HCT116 (cell line): ENCODE results near the gene TRIM29. TPM values are rescaled to one million over a fixed set of nuclear protein-coding genes. Genes with fewer than 3 reads are reported as not detected.

ENCODE experiments used
- ATAC-seq: fragments of 200-7000 bp; cut with Tn5 transposase; 2 replicates; pipeline ENCODE4 v1.9.1; 2020; ENCODE audit warnings: mild to moderate bottlenecking, moderate library complexity
- BruUV-seq: library from RNA; stranded (reverse); fragments of 400-500 nt; replicated peaks from 2 replicates; lab custom pipeline; 2021; lab: Mats Ljungman, UMichigan
- CTCF ChIA-PET: fragments of 300-600 bp; sonication (Branson Sonifier 250); formaldehyde crosslinking; loops from one replicate; lab custom pipeline; 2021; ENCODE audit warnings: antibody characterized with exemption; lab: Charles Lee
- POLR2A ChIA-PET: fragments of 300-600, 350-600 bp; sonication (Branson Sonifier 250); formaldehyde crosslinking; loops from one replicate; lab custom pipeline; 2021; ENCODE audit warnings: antibody characterized with exemption; lab: Charles Lee
- RAD21 ChIA-PET, 2 experiments: fragments of 300-600 bp; sonication (Branson Sonifier 250); formaldehyde crosslinking; loops; one replicate each; lab custom pipeline; 2023; ENCODE audit warnings: low total read pairs in 2 of 2; ENCODE audit not compliant: uncharacterized antibody in 2 of 2, unreplicated experiment in 2 of 2, low non-redundant PET in 1 of 2; lab: Charles Lee
- DNase-seq: peaks from one replicate; pipeline ENCODE4 v3.0.0-alpha.2; 2010; ENCODE audit warnings: low read depth, low spot score
- H2AFZ ChIP-seq: fragments of 200-600 bp; shearing (Covaris generic), sonication (generic); 2 replicates; pipeline ENCODE4 v1.6.1; 2017; ENCODE audit warnings: low read depth, mixed run types, mixed read lengths, antibody characterized with exemption, low read length; ENCODE audit not compliant: poor library complexity, severe bottlenecking
- H3K27ac ChIP-seq: 2 replicates; pipeline ENCODE4 v1.5.1; 2012; ENCODE audit warnings: low read depth, low read length
- H3K27me3 ChIP-seq: fragments of 200-600 bp; sonication (generic); 2 replicates; pipeline ENCODE4 v1.6.1; 2016; ENCODE audit warnings: mixed run types, low read length, mixed read lengths; ENCODE audit not compliant: insufficient read depth
- H3K36me3 ChIP-seq, 2 experiments: fragments of 200-500 bp in 1 of 2; fragments of 200-600 bp in 1 of 2; sonication (Bioruptor generic) in 1 of 2; sonication (generic) in 1 of 2; 2 replicates each; pipeline versions ENCODE4 v1.5.1 to v1.6.1; 2014 to 2016; ENCODE audit warnings: low read length in 2 of 2, inconsistent platforms in 1 of 2, mixed read lengths in 1 of 2, mixed run types in 1 of 2; ENCODE audit not compliant: insufficient read depth in 2 of 2, control insufficient read depth in 1 of 2
- H3K4me1 ChIP-seq, 2 experiments: fragments of 200-600 bp in 1 of 2; sonication (generic) in 1 of 2; 2 replicates each; pipeline versions ENCODE4 v1.5.1 to v1.6.1; 2012 to 2017; ENCODE audit warnings: low read length in 2 of 2, inconsistent platforms in 1 of 2, mild to moderate bottlenecking in 1 of 2, mixed read lengths in 1 of 2, mixed run types in 1 of 2, moderate library complexity in 1 of 2; ENCODE audit not compliant: insufficient read depth in 2 of 2, control insufficient read depth in 1 of 2
- H3K4me2 ChIP-seq: fragments of 200-600 bp; sonication (generic); 2 replicates; pipeline ENCODE4 v1.6.1; 2017; ENCODE audit warnings: mixed run types, low read length, mixed read lengths
- H3K4me3 ChIP-seq, 2 experiments: fragments of 200-600 bp in 1 of 2; sonication (generic) in 1 of 2; replicated peaks in 1 of 2; 2 replicates each; pipeline ENCODE4 v1.5.1; 2011 to 2016; ENCODE audit warnings: low read length in 2 of 2, control low read depth in 1 of 2, low read depth in 1 of 2, mild to moderate bottlenecking in 1 of 2, mixed read lengths in 1 of 2, mixed run types in 1 of 2
- H3K79me2 ChIP-seq: fragments of 200-600 bp; sonication (generic); 2 replicates; pipeline ENCODE4 v1.6.1; 2017; ENCODE audit warnings: mild to moderate bottlenecking, mixed run types, low read length, moderate library complexity, mixed read lengths; ENCODE audit not compliant: insufficient read depth
- H3K9ac ChIP-seq: fragments of 200-600 bp; sonication (generic); 2 replicates; pipeline ENCODE4 v1.6.1; 2016; ENCODE audit warnings: low read length, mixed read lengths
- H3K9me2 ChIP-seq: fragments of 200-600 bp; sonication (generic), shearing (Covaris generic); 2 replicates; pipeline ENCODE4 v1.6.1; 2017; ENCODE audit warnings: mixed run types, mild to moderate bottlenecking, moderate library complexity; ENCODE audit not compliant: insufficient read depth
- H3K9me3 ChIP-seq, 2 experiments: fragments of 200-500 bp in 1 of 2; fragments of 200-600 bp in 1 of 2; sonication (Bioruptor generic) in 1 of 2; sonication (generic) in 1 of 2; 2 replicates each; pipeline ENCODE4 v1.6.1; 2014 to 2017; ENCODE audit warnings: low read length in 2 of 2, mixed read lengths in 2 of 2, inconsistent platforms in 1 of 2, low read depth in 1 of 2, mild to moderate bottlenecking in 1 of 2, mixed run types in 1 of 2, moderate library complexity in 1 of 2; ENCODE audit not compliant: control insufficient read depth in 1 of 2, insufficient read depth in 1 of 2
- H4K20me1 ChIP-seq: fragments of 200-600 bp; sonication (generic), shearing (Covaris generic); 2 replicates; pipeline ENCODE4 v1.6.1; 2017; ENCODE audit warnings: mixed run types, mild to moderate bottlenecking, moderate library complexity; ENCODE audit not compliant: insufficient read depth
- ATF3 ChIP-seq: IDR thresholded peaks from 2 replicates; pipeline ENCODE4 v1.6.1; 2012
- CEBPB ChIP-seq: IDR thresholded peaks from 2 replicates; pipeline ENCODE4 v1.6.1; 2012; ENCODE audit warnings: low read depth
- CTCF ChIP-seq, 3 experiments: fragments of 200-600 bp in 1 of 3; sonication (generic) in 1 of 3; IDR thresholded peaks in 2 of 3; conservative IDR thresholded peaks in 1 of 3; 2 replicates each; pipeline ENCODE4 v1.5.1; 2012 to 2017; ENCODE audit warnings: low read depth in 2 of 3, low read length in 2 of 3, antibody characterized with exemption in 1 of 3, borderline replicate concordance in 1 of 3, control low read depth in 1 of 3, mild to moderate bottlenecking in 1 of 3, mixed read lengths in 1 of 3, mixed run types in 1 of 3, moderate library complexity in 1 of 3; ENCODE audit not compliant: insufficient read depth in 1 of 3
- EGR1 ChIP-seq: IDR thresholded peaks from 2 replicates; pipeline ENCODE4 v1.6.1; 2012; ENCODE audit warnings: low read depth
- ELF1 ChIP-seq: IDR thresholded peaks from 2 replicates; pipeline ENCODE4 v1.6.1; 2012; ENCODE audit warnings: low read depth, borderline replicate concordance
- EZH2 ChIP-seq: fragments of 200-600 bp; sonication (generic); IDR thresholded peaks from 2 replicates; pipeline ENCODE4 v1.6.1; 2017; ENCODE audit warnings: antibody characterized with exemption, mixed run types
- EZH2phosphoT487 ChIP-seq: fragments of 200-600 bp; IDR thresholded peaks from 2 replicates; pipeline ENCODE4 v1.6.1; 2018; ENCODE audit warnings: antibody characterized with exemption, borderline replicate concordance
- JUND ChIP-seq: IDR thresholded peaks from 2 replicates; pipeline ENCODE4 v1.6.1; 2012
- MAX ChIP-seq: IDR thresholded peaks from 2 replicates; pipeline ENCODE4 v1.6.1; 2012
- POLR2AphosphoS5 ChIP-seq: IDR thresholded peaks from 2 replicates; pipeline ENCODE4 v1.6.1; 2011; ENCODE audit warnings: mild to moderate bottlenecking, low read depth, low read length, moderate library complexity
- RAD21 ChIP-seq: IDR thresholded peaks from 2 replicates; pipeline ENCODE4 v1.6.1; 2012; ENCODE audit warnings: low read depth, mild to moderate bottlenecking
- SIN3A ChIP-seq: IDR thresholded peaks from 2 replicates; pipeline ENCODE4 v1.6.1; 2012; ENCODE audit warnings: low read depth
- SRF ChIP-seq: IDR thresholded peaks from 2 replicates; pipeline ENCODE4 v1.6.1; 2012; ENCODE audit warnings: low read depth
- TCF7L2 ChIP-seq: IDR thresholded peaks from 2 replicates; pipeline ENCODE4 v1.7.0; 2011; ENCODE audit warnings: borderline replicate concordance, inconsistent platforms; ENCODE audit not compliant: insufficient read depth, insufficient read length; ENCODE audit errors: extremely low read depth
- YY1 ChIP-seq: IDR thresholded peaks from 2 replicates; pipeline ENCODE4 v1.6.1; 2011; ENCODE audit warnings: low read length, low read depth, moderate library complexity, mild to moderate bottlenecking; ENCODE audit not compliant: insufficient replicate concordance; ENCODE audit errors: extremely low read depth
- ZBTB33 ChIP-seq: IDR thresholded peaks from 2 replicates; pipeline ENCODE4 v1.6.1; 2011; ENCODE audit warnings: mild to moderate bottlenecking, low read length, moderate library complexity; ENCODE audit not compliant: insufficient replicate concordance; ENCODE audit errors: extremely low read depth
- ZFX ChIP-seq: fragments of 450-650 bp; IDR thresholded peaks from 2 replicates; pipeline ENCODE4 v1.6.1; 2017
- intact Hi-C: fragments of 100-400 bp; cut with micrococcal nuclease; formaldehyde crosslinking; loops from 2 replicates; pipeline ENCODE4 v1.10.0; 2022
- total RNA-seq: library from RNA; stranded (reverse); gene quantifications from one replicate; pipeline ENCODE4 v1.2.1, GENCODE V29; 2021; ENCODE audit not compliant: unreplicated experiment

TRIM29 gene
- total RNA-seq, 1 experiment from 2014 or later, result 0.54 TPM

- ATAC-seq (no peak), DNase-seq (no peak)
- Histone ChIP-seq H3K4me2 (no peak overlapping the region), H2AFZ (no peak overlapping the region), H3K9me3 (no peaks in the 10 kb centered on the region), H3K36me3 (no peaks in the 10 kb centered on the region), H3K27me3 (peaks cover 15% of the 10 kb centered on the region; the same call in 1 of the 2 replicates), H3K79me2 (no peaks in the 10 kb centered on the region), H3K4me1 (no peaks in the 10 kb centered on the region), H3K4me3 (no peak overlapping the region), H3K9me2 (no peaks in the 10 kb centered on the region), H3K27ac (no peak overlapping the region), H3K9ac (no peak overlapping the region), H4K20me1 (no peaks in the 10 kb centered on the region)
- POLR2A ChIA-PET, result no interaction called here
- intact Hi-C loops, result no loop called here
- RAD21 ChIA-PET, result no interaction called here
- CTCF ChIA-PET, result no interaction called here
- BruUV-seq, result no TSS peak
- TF ChIP-seq CEBPB, result no peak
- no peak for TF ChIP-seq POLR2AphosphoS5
- no peak for TF ChIP-seq ZBTB33
- TF ChIP-seq EZH2phosphoT487, result no peak
- TF ChIP-seq YY1, result no peak
- TF ChIP-seq SRF, result no peak
- TF ChIP-seq TCF7L2, result no peak
- no peak for TF ChIP-seq EZH2
- no peak for TF ChIP-seq JUND
- no peak for TF ChIP-seq SIN3A
- no peak for TF ChIP-seq RAD21
- TF ChIP-seq EGR1, result no peak
- TF ChIP-seq CTCF (IDR thresholded peaks at IDR 0.05 in 2 of 3, conservative IDR thresholded peaks at IDR 0.05 in 1 of 3; ENCODE audit: borderline replicate concordance in 1 of 3, insufficient read depth in 1 of 3, low read depth in 2 of 3, low read length in 2 of 3), result no peak
- no peak for TF ChIP-seq ATF3
- no peak for TF ChIP-seq MAX
- no peak for TF ChIP-seq ELF1
- TF ChIP-seq ZFX, result no peak
Measured at GRCh38 chr11:120065876-120066275, 72.0 kb downstream of the TRIM29 start.
